AG10803 (cell line): ENCODE results near the gene PIP4K2A.

ENCODE experiments used
- DNase-seq: peaks from one replicate; pipeline ENCODE4 v3.0.0; 2010; ENCODE audit warnings: low read depth
- H3K4me3 ChIP-seq: 2 replicates; pipeline ENCODE4 v1.5.1; 2011; ENCODE audit warnings: mild to moderate bottlenecking, low read length, control low read depth
- CTCF ChIP-seq: conservative IDR thresholded peaks from 2 replicates; pipeline ENCODE4 v1.5.1; 2011; ENCODE audit warnings: mild to moderate bottlenecking, low read length, control low read depth, inconsistent platforms

Gene PIP4K2A

GRCh38 chr10:22702348-22702747 lies 12.0 kb downstream of the PIP4K2A start:
- no peak overlapping the region for H3K4me3 ChIP-seq
- no peak for TF ChIP-seq CTCF
- no peak for DNase-seq

GRCh38 chr10:22701132-22701826 lies 13.1 kb downstream of the PIP4K2A start:
- DNase-seq, result no peak

GRCh38 chr10:22700489-22700888 lies 13.9 kb downstream of the PIP4K2A start:
- TF ChIP-seq CTCF, result no peak
- DNase-seq, result no peak
- H3K4me3 ChIP-seq, result no peak overlapping the region

More at GRCh38 chr10:22701132-22701826, 13.1 kb downstream of the PIP4K2A start:
- TF ChIP-seq CTCF, result no peak
- H3K4me3 ChIP-seq, result no peak overlapping the region

- TF ChIP-seq CTCF, result no peak
- no peak for DNase-seq
Observed at GRCh38 chr10:22699976-22700375, 14.4 kb downstream of the PIP4K2A start.

GRCh38 chr10:22698941-22699440 lies 15.4 kb downstream of the PIP4K2A start:
- no peak for TF ChIP-seq CTCF
- no peak for DNase-seq
- no peak overlapping the region for H3K4me3 ChIP-seq

More at GRCh38 chr10:22699976-22700375, 14.4 kb downstream of the PIP4K2A start:
- H3K4me3 ChIP-seq, result no peak overlapping the region

- no peak overlapping the region for H3K4me3 ChIP-seq
- DNase-seq, result no peak
- TF ChIP-seq CTCF, result no peak
Observed at GRCh38 chr10:22697800-22698199, 16.6 kb downstream of the PIP4K2A start.

GRCh38 chr10:22697101-22697500 lies 17.3 kb downstream of the PIP4K2A start:
- DNase-seq, result no peak
- no peak overlapping the region for H3K4me3 ChIP-seq
- TF ChIP-seq CTCF, result no peak
